ENCODE data around the gene AWAT2.

Gene AWAT2

GRCh38 chrX:70082723-70083122 lies 33.0 kb upstream of the AWAT2 start:
- CTCF ChIA-PET: interaction anchor here (0.6 to 1.3 kb wide), 4 partner anchors 11 to 309 kb away, joined by 3 to 8 read pairs (median 4); no protein-coding TSS in a partner anchor
- no peaks in the 10 kb centered on the region for H3K9me3 ChIP-seq (ENCODE audit: control insufficient read depth, insufficient read depth, low read depth, low read length)
- H3K4me1 ChIP-seq (ENCODE audit: control insufficient read depth, insufficient read depth, low read length): 0 out of 2 replicates have a peak, but pooled peaks cover 2% of the 10 kb centered on the region
- no peaks in the 10 kb centered on the region for H3K36me3 ChIP-seq (ENCODE audit: control insufficient read depth in 2 of 2, insufficient read depth in 1 of 2, low read length in 2 of 2)
- H3K4me3 ChIP-seq (ENCODE audit: low read depth, low read length): no peak overlapping the region
- POLR2A ChIA-PET: no interaction called here
- H3K27ac ChIP-seq (ENCODE audit: extremely low read depth, low read depth, low read length): no peak overlapping the region
- TF ChIP-seq ZNF837 (tag by site-specific recombination; IDR thresholded peaks at IDR 0.05) (no peak), KLF17 (tag by site-specific recombination; IDR thresholded peaks at IDR 0.05) (no peak), ZNF274 (IDR thresholded peaks at IDR 0.05; ENCODE audit: low read length) (no peak), ZNF274 (tag by site-specific recombination; IDR thresholded peaks at IDR 0.05; ENCODE audit: borderline replicate concordance) (no peak), SP2 (tag by site-specific recombination; IDR thresholded peaks at IDR 0.05) (no peak), BCL11A (tag by site-specific recombination; IDR thresholded peaks at IDR 0.05; ENCODE audit: low read depth) (no peak), MZF1 (tag by site-specific recombination; IDR thresholded peaks at IDR 0.05; ENCODE audit: borderline replicate concordance) (no peak), KLF9 (tag by site-specific recombination; IDR thresholded peaks at IDR 0.05; ENCODE audit: low read depth) (no peak), PRDM4 (tag by site-specific recombination; IDR thresholded peaks at IDR 0.05) (no peak), ZNF768 (tag by site-specific recombination; IDR thresholded peaks at IDR 0.05) (no peak), CTCF (tag by site-specific recombination; IDR thresholded peaks at IDR 0.05) (no peak), ZNF223 (tag by site-specific recombination; IDR thresholded peaks at IDR 0.05) (no peak), ZNF37A (tag by site-specific recombination; IDR thresholded peaks at IDR 0.05) (no peak), ZNF548 (tag by site-specific recombination; IDR thresholded peaks at IDR 0.05) (no peak), ZNF239 (tag by site-specific recombination; IDR thresholded peaks at IDR 0.05) (no peak), PRDM10 (tag by site-specific recombination; IDR thresholded peaks at IDR 0.05) (no peak), ZNF311 (tag by site-specific recombination; IDR thresholded peaks at IDR 0.05; ENCODE audit: borderline replicate concordance) (no peak), ZBTB6 (tag by site-specific recombination; IDR thresholded peaks at IDR 0.05) (no peak), KLF7 (tag by site-specific recombination; IDR thresholded peaks at IDR 0.05; ENCODE audit: borderline replicate concordance) (no peak), SCRT2 (tag by site-specific recombination; IDR thresholded peaks at IDR 0.05) (no peak)

All from HEK293 (cell line).